Gastroesophageal sphincter (tissue), 4 donors: ENCODE data around the gene HS6ST3. TPM values are rescaled to one million over a fixed set of nuclear protein-coding genes. Genes with fewer than 3 reads are reported as not detected.

Experiments
- ATAC-seq: fragments of 150-250 bp; one replicate; pipeline ENCODE4 v1.9.1; 2016; ENCODE audit warnings: mild to moderate bottlenecking, moderate library complexity
- H3K27ac ChIP-seq, 4 donors: fragments of 200-600 bp; sonication (generic) in 3 of 4; 1 replicate in 3 of 4; 2 replicates in 1 of 4; pipeline ENCODE4 v1.5.1; 2016 to 2019
- H3K27me3 ChIP-seq: fragments of 200-600 bp; sonication (generic); one replicate; pipeline ENCODE4 v1.5.1; 2019
- H3K36me3 ChIP-seq, 2 donors: fragments of 200-600 bp; sonication (generic); one replicate each; pipeline ENCODE4 v1.5.1; 2019; ENCODE audit warnings: control low read depth in 1 of 2
- H3K4me1 ChIP-seq, 3 donors: fragments of 200-600 bp; sonication (generic); 1 replicate in 2 of 3; 2 replicates in 1 of 3; pipeline ENCODE4 v1.5.1; 2016 to 2019; ENCODE audit warnings: control low read depth in 2 of 3
- H3K4me3 ChIP-seq, 2 donors: fragments of 200-600 bp; sonication (generic); one replicate each; pipeline ENCODE4 v1.5.1; 2019; ENCODE audit warnings: mild to moderate bottlenecking in 1 of 2, moderate library complexity in 1 of 2
- H3K9me3 ChIP-seq, 3 donors: fragments of 200-600 bp; sonication (generic); one replicate each; pipeline ENCODE4 v1.5.1; 2017 to 2019; ENCODE audit warnings: control low read depth in 2 of 3
- CTCF ChIP-seq, 4 experiments: fragments of 200-600 bp in 2 of 4; fragments of 450-650 bp in 2 of 4; sonication (generic) in 1 of 4; IDR thresholded peaks; one replicate each; pipeline ENCODE4 v1.5.1; 2017 to 2019; ENCODE audit warnings: antibody characterized with exemption in 4 of 4, mild to moderate bottlenecking in 2 of 4, moderate library complexity in 2 of 4
- EP300 ChIP-seq: sonication (generic); formaldehyde crosslinking; IDR thresholded peaks from one replicate; pipeline ENCODE4 v1.6.1; 2017; ENCODE audit warnings: antibody characterized with exemption, mild to moderate bottlenecking
- POLR2A ChIP-seq, 2 donors: fragments of 450-650 bp; IDR thresholded peaks; one replicate each; pipeline ENCODE4 v1.6.1; 2017; ENCODE audit warnings: antibody characterized with exemption in 2 of 2, mild to moderate bottlenecking in 2 of 2, moderate library complexity in 1 of 2
- POLR2AphosphoS5 ChIP-seq: sonication (generic); formaldehyde crosslinking; IDR thresholded peaks from one replicate; pipeline ENCODE4 v1.6.1; 2017; ENCODE audit warnings: antibody characterized with exemption
- WGBS, 2 donors: methylation state at CpG; one replicate each; pipeline ENCODE4 v1.1.5; 2018; ENCODE audit warnings: low coverage in 1 of 2; 5-methylcytosine and 5-hydroxymethylcytosine counted together
- total RNA-seq, 4 donors: library from RNA; depleted of rRNA; stranded (reverse); fragments of >200 nt; gene quantifications; one replicate each; pipeline ENCODE4 v1.1.0, GENCODE V29; 2016

Gene HS6ST3
- total RNA-seq, 4 donors from 2014 or later = 3.4 to 13.2 (median 5.2) TPM

GRCh38 chr13:96632536-96633320 is 542.8 kb downstream of the HS6ST3 start:
- H3K4me3 ChIP-seq = no peak overlapping the region
- peaks cover 0 to 6% (median 0%) of the 10 kb centered on the region in 3 donors for H3K4me1 ChIP-seq
- H3K9me3 ChIP-seq = no peaks in the 10 kb centered on the region
- no peak overlapping the region for H3K27ac ChIP-seq
- H3K27me3 ChIP-seq = no peaks in the 10 kb centered on the region
- WGBS, 2 donors = 86 to 88% methylated on average over 8 of the region's 11 CpGs
- ATAC-seq = no peak
- H3K36me3 ChIP-seq = no peaks in the 10 kb centered on the region
- TF ChIP-seq POLR2AphosphoS5 (no peak), POLR2A (IDR thresholded peaks at IDR 0.05) (no peak), EP300 (no peak), CTCF (IDR thresholded peaks at IDR 0.05) (no peak)

GRCh38 chr13:96636001-96636709 is 546.2 kb downstream of the HS6ST3 start:
- TF ChIP-seq POLR2A (IDR thresholded peaks at IDR 0.05) (no peak), EP300 (no peak), POLR2AphosphoS5 (no peak), CTCF (IDR thresholded peaks at IDR 0.05) (no peak)
- Histone ChIP-seq H3K4me1 (peaks cover 0 to 6% (median 0%) of the 10 kb centered on the region in 3 donors), H3K9me3 (no peaks in the 10 kb centered on the region), H3K4me3 (no peak overlapping the region), H3K27ac (no peak overlapping the region), H3K36me3 (no peaks in the 10 kb centered on the region), H3K27me3 (no peaks in the 10 kb centered on the region)
- no peak for ATAC-seq
- WGBS, 2 donors = 79 to 81% methylated on average over 3 to 4 of the region's 4 CpGs

DNA sequence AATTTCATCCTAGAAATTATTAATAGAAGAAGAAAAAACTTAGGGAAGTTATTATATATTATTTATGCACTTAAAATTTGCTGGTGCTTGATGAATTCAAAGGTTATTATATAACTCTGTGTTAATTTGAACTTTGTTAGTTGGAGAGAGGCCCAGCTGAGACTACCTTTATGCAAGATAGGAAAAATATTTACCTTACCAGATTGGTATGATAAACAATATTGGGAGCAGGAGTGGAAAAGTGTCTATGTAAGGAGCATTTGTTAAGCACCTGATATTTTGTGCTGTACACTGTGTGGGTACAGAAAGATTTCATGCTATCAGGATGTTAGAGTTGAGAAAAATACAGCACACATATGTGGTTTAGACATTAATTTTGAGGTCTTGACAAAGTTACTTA is 547.1 kb downstream of the HS6ST3 start:
- no peak for ATAC-seq
- Histone ChIP-seq H3K9me3 (no peaks in the 10 kb centered on the region), H3K36me3 (no peaks in the 10 kb centered on the region), H3K27me3 (no peaks in the 10 kb centered on the region), H3K4me1 (peaks cover 0 to 6% (median 0%) of the 10 kb centered on the region in 3 donors), H3K27ac (no peak overlapping the region), H3K4me3 (no peak overlapping the region)
- TF ChIP-seq POLR2A (IDR thresholded peaks at IDR 0.05) = no peak
- TF ChIP-seq POLR2AphosphoS5 = no peak
- no peak for TF ChIP-seq EP300

DNA sequence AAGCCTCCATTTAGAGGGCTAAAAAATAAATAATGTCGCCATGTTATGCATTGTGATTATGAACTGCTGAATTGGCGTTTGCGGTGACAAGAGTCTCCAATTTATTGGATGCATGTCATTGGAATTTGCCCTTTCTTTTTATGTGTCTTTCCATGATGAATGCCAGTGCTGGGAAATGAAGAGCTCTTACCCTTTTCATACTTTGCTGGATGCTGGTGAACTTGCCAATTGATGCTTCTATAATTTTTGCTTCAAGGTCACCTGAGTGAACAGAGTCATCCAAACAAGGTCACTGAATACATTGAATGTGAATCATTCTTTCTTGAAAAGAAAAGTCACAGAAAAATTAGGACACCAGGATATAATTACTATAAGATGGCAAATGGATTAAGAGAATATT is 556.2 kb downstream of the HS6ST3 start:
- no peak for TF ChIP-seq CTCF (IDR thresholded peaks at IDR 0.05)
- no peak for TF ChIP-seq POLR2AphosphoS5
- TF ChIP-seq POLR2A (IDR thresholded peaks at IDR 0.05) = no peak
- no peak for TF ChIP-seq EP300
- Histone ChIP-seq H3K27ac (no peak overlapping the region), H3K4me3 (no peak overlapping the region), H3K9me3 (no peaks in the 10 kb centered on the region), H3K4me1 (no peaks in the 10 kb centered on the region), H3K27me3 (no peaks in the 10 kb centered on the region), H3K36me3 (no peaks in the 10 kb centered on the region)
- no peak for ATAC-seq
- 88 to 90% methylated on average over 3 of the region's 3 CpGs for WGBS, 2 donors

- no peak overlapping the region for H3K4me3 ChIP-seq
- H3K9me3 ChIP-seq = no peaks in the 10 kb centered on the region
- H3K27me3 ChIP-seq = no peaks in the 10 kb centered on the region
- H3K36me3 ChIP-seq = no peaks in the 10 kb centered on the region
- no peak for ATAC-seq
- TF ChIP-seq POLR2A (IDR thresholded peaks at IDR 0.05) (no peak), EP300 (no peak), CTCF (IDR thresholded peaks at IDR 0.05) (no peak), POLR2AphosphoS5 (no peak)
- H3K4me1 ChIP-seq = no peaks in the 10 kb centered on the region
- H3K27ac ChIP-seq = no peak overlapping the region
- 76 to 90% methylated on average over 5 to 8 of the region's 8 CpGs for WGBS, 2 donors
Observed at GRCh38 chr13:96646515-96647211, 556.8 kb downstream of the HS6ST3 start.
